K562 (cell line): ENCODE data around the gene GOLPH3. TPM values are rescaled to one million over a fixed set of nuclear protein-coding genes. Genes with fewer than 3 reads are reported as not detected.

Source experiments
- CC2D1A ChIP-seq: fragments of 450-650 bp; IDR thresholded peaks from 2 replicates; pipeline ENCODE4 v1.6.1; 2017; ENCODE audit warnings: mild to moderate bottlenecking
- COPS2 ChIP-seq: fragments of 450-650 bp; conservative IDR thresholded peaks from 2 replicates; pipeline ENCODE4 v1.6.1; 2016; ENCODE audit warnings: mild to moderate bottlenecking, moderate library complexity
- CSDE1 ChIP-seq, 2 experiments: fragments of 450-650 bp; IDR thresholded peaks; 2 replicates each; pipeline ENCODE4 v1.6.1; 2016; ENCODE audit warnings: mild to moderate bottlenecking in 1 of 2
- ETV1 ChIP-seq: fragments of 450-650 bp; conservative IDR thresholded peaks from 2 replicates; pipeline ENCODE4 v1.6.1; 2016; ENCODE audit warnings: missing genetic modification characterization, control low read depth, low read depth, missing compliant biosample characterization
- FIP1L1 ChIP-seq: fragments of 200-400 bp; formaldehyde crosslinking; IDR thresholded peaks from 2 replicates; pipeline ENCODE4 v1.6.1; 2018; ENCODE audit warnings: mild to moderate bottlenecking, low read depth, low read length; ENCODE audit not compliant: poor library complexity, severe bottlenecking
- GTF2E2 ChIP-seq: fragments of 200-800 bp; sonication (Bioruptor generic); IDR thresholded peaks from 2 replicates; pipeline ENCODE4 v1.6.1; 2016; ENCODE audit warnings: missing genetic modification characterization, missing compliant biosample characterization
- MAFF ChIP-seq: IDR thresholded peaks from 2 replicates; pipeline ENCODE4 v1.6.1; 2012; ENCODE audit warnings: low read length, improper control_type of control experiment
- PRMT5 ChIP-seq: sonication (generic); formaldehyde crosslinking; IDR thresholded peaks from 2 replicates; pipeline ENCODE4 v1.5.0; 2020; ENCODE audit warnings: missing genetic modification reagents
- RAD21 ChIP-seq, 2 experiments: fragments of 250-450 bp in 1 of 2; fragments of 450-650 bp in 1 of 2; sonication (Bioruptor Pico) in 1 of 2; formaldehyde crosslinking in 1 of 2; IDR thresholded peaks in 1 of 2; conservative IDR thresholded peaks in 1 of 2; 2 replicates each; pipeline versions ENCODE4 v1.4.0 to v1.8.0; 2020 to 2022; ENCODE audit warnings: mild to moderate bottlenecking in 2 of 2, moderate library complexity in 1 of 2
- RBM14 ChIP-seq: fragments of 200-400 bp; formaldehyde crosslinking; IDR thresholded peaks from 2 replicates; pipeline ENCODE4 v1.6.1; 2018; ENCODE audit warnings: low read depth, mild to moderate bottlenecking, low read length, moderate library complexity, borderline replicate concordance; ENCODE audit not compliant: insufficient read depth
- ZNF311 ChIP-seq: fragments of 250-450 bp; sonication (Bioruptor Pico); IDR thresholded peaks from 2 replicates; pipeline ENCODE4 v1.4.0; 2020; ENCODE audit warnings: mild to moderate bottlenecking, moderate library complexity
- ZNF316 ChIP-seq: fragments of 450-650 bp; IDR thresholded peaks from 2 replicates; pipeline ENCODE4 v1.6.1; 2016
- polyA plus RNA-seq, 8 experiments: library from polyadenylated mRNA; depleted of rRNA in 4 of 8; stranded (reverse) in 5 of 8; unstranded in 3 of 8; fragments of >200 nt; fragmentation: Nextera tagmentation in 2 of 8; fragmentation: Illumina TruSeq in 1 of 8; extraction: Ambion mirVana in 2 of 8; extraction: Trizol in 1 of 8; gene quantifications; 2 replicates each; pipeline versions ENCODE4 v1.2.1 to v1.2.3, GENCODE V29; 2011 to 2014; ENCODE audit warnings: inconsistent platforms in 1 of 8, missing spikeins in 1 of 8
- total RNA-seq, 7 experiments: library from RNA; depleted of rRNA in 6 of 7; stranded (reverse); fragments of >200 nt in 6 of 7; fragmentation: Illumina TruSeq in 2 of 7; extraction: Trizol in 2 of 7; gene quantifications; 2 replicates each; pipeline versions ENCODE4 v1.2.1 to v1.2.3, GENCODE V29; 2011 to 2021; ENCODE audit warnings: low replicate concordance in 1 of 7
- TF ChIP-seq, protein P1 (sequence below): sonication (generic); formaldehyde crosslinking; IDR thresholded peaks from 2 replicates; pipeline ENCODE4 v1.5.0; 2020; ENCODE audit warnings: missing genetic modification reagents
- TF ChIP-seq, protein P2 (sequence below): fragments of 200-800 bp; sonication (Bioruptor generic); IDR thresholded peaks from 2 replicates; pipeline ENCODE4 v1.6.1; 2016; ENCODE audit warnings: missing genetic modification characterization, missing compliant biosample characterization
- TF ChIP-seq, protein P3 (sequence below): fragments of 450-650 bp; formaldehyde crosslinking; IDR thresholded peaks from 2 replicates; pipeline ENCODE4 v1.4.0; 2020; ENCODE audit warnings: mild to moderate bottlenecking, moderate library complexity
- TF ChIP-seq, protein P4 (sequence below): IDR thresholded peaks from 3 replicates; pipeline ENCODE4 v1.6.1; 2011; ENCODE audit warnings: borderline replicate concordance, mild to moderate bottlenecking, moderate library complexity; ENCODE audit not compliant: insufficient read length; ENCODE audit errors: extremely low read depth

The GOLPH3 gene
- total and polyA plus RNA-seq, 9 of the 15 experiments (the other 6 are each of a cell fraction or from before 2014, with no cell fraction given), result 18.8 to 94.6 (median 55.1) TPM

DNA sequence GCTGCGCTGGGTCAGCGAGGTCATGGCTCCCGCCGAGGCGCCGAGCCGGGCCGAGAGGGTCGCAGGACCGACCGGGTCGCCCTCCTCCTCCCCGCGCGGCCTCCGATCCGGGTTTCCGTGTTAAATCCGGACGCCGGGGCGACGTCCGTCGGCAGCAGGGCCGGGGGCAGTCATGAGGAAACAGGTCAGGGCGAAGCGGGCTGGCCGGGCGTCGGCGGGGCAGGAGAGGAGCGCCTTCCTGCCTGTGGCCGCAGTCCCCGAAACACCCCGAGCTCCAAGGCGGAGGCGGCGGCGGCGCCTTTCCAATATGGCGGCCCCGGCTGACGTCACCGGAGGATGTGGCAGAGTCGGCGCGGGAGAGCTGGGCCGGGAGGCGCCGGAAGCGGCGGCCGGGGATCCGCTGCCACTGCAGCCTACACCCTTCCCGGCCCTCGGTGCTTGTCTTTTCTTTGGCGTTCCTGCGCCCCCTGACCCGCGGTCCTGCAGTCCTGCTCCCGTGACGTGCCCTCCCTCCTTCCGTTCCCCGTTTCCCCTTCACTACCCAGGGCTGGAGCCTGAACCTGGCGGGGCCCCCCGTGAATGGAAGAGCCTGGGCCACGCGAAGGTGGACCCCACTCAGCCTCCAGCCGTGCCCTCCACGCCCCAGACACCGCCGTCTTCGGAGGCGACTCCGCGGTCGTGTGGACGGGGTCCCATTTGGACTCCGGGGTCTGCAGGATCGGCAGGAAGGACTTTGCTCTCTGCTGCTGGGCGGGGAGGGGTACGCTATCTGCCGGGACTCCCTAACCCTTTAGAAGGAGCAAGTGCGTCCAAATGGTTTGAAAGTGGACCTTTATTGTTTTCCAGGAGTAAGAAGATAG lies at the start of gene GOLPH3 (continued):
- TF ChIP-seq, protein P1, sequence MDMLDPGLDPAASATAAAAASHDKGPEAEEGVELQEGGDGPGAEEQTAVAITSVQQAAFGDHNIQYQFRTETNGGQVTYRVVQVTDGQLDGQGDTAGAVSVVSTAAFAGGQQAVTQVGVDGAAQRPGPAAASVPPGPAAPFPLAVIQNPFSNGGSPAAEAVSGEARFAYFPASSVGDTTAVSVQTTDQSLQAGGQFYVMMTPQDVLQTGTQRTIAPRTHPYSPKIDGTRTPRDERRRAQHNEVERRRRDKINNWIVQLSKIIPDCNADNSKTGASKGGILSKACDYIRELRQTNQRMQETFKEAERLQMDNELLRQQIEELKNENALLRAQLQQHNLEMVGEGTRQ (CRISPR knock-in tag), result no peak; the same call in 1 of the 2 replicates
- TF ChIP-seq, protein P2, sequence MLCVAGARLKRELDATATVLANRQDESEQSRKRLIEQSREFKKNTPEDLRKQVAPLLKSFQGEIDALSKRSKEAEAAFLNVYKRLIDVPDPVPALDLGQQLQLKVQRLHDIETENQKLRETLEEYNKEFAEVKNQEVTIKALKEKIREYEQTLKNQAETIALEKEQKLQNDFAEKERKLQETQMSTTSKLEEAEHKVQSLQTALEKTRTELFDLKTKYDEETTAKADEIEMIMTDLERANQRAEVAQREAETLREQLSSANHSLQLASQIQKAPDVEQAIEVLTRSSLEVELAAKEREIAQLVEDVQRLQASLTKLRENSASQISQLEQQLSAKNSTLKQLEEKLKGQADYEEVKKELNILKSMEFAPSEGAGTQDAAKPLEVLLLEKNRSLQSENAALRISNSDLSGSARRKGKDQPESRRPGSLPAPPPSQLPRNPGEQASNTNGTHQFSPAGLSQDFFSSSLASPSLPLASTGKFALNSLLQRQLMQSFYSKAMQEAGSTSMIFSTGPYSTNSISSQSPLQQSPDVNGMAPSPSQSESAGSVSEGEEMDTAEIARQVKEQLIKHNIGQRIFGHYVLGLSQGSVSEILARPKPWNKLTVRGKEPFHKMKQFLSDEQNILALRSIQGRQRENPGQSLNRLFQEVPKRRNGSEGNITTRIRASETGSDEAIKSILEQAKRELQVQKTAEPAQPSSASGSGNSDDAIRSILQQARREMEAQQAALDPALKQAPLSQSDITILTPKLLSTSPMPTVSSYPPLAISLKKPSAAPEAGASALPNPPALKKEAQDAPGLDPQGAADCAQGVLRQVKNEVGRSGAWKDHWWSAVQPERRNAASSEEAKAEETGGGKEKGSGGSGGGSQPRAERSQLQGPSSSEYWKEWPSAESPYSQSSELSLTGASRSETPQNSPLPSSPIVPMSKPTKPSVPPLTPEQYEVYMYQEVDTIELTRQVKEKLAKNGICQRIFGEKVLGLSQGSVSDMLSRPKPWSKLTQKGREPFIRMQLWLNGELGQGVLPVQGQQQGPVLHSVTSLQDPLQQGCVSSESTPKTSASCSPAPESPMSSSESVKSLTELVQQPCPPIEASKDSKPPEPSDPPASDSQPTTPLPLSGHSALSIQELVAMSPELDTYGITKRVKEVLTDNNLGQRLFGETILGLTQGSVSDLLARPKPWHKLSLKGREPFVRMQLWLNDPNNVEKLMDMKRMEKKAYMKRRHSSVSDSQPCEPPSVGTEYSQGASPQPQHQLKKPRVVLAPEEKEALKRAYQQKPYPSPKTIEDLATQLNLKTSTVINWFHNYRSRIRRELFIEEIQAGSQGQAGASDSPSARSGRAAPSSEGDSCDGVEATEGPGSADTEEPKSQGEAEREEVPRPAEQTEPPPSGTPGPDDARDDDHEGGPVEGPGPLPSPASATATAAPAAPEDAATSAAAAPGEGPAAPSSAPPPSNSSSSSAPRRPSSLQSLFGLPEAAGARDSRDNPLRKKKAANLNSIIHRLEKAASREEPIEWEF (CRISPR knock-in tag), result no peak
- TF ChIP-seq MAFF, result no peak
- TF ChIP-seq RAD21 (CRISPR knock-in tag; conservative IDR thresholded peaks at IDR 0.05 in 1 of 2, IDR thresholded peaks at IDR 0.05 in 1 of 2), result peak in 1 of 2 experiments; percentile 14; a peak in 2 of 4 replicates
- TF ChIP-seq, protein P3, sequence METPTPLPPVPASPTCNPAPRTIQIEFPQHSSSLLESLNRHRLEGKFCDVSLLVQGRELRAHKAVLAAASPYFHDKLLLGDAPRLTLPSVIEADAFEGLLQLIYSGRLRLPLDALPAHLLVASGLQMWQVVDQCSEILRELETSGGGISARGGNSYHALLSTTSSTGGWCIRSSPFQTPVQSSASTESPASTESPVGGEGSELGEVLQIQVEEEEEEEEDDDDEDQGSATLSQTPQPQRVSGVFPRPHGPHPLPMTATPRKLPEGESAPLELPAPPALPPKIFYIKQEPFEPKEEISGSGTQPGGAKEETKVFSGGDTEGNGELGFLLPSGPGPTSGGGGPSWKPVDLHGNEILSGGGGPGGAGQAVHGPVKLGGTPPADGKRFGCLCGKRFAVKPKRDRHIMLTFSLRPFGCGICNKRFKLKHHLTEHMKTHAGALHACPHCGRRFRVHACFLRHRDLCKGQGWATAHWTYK (CRISPR knock-in tag), result peak; percentile 81
- peak; percentile 97; the same call in 1 of the 2 replicates for TF ChIP-seq GTF2E2 (tag)
- TF ChIP-seq, protein P4, sequence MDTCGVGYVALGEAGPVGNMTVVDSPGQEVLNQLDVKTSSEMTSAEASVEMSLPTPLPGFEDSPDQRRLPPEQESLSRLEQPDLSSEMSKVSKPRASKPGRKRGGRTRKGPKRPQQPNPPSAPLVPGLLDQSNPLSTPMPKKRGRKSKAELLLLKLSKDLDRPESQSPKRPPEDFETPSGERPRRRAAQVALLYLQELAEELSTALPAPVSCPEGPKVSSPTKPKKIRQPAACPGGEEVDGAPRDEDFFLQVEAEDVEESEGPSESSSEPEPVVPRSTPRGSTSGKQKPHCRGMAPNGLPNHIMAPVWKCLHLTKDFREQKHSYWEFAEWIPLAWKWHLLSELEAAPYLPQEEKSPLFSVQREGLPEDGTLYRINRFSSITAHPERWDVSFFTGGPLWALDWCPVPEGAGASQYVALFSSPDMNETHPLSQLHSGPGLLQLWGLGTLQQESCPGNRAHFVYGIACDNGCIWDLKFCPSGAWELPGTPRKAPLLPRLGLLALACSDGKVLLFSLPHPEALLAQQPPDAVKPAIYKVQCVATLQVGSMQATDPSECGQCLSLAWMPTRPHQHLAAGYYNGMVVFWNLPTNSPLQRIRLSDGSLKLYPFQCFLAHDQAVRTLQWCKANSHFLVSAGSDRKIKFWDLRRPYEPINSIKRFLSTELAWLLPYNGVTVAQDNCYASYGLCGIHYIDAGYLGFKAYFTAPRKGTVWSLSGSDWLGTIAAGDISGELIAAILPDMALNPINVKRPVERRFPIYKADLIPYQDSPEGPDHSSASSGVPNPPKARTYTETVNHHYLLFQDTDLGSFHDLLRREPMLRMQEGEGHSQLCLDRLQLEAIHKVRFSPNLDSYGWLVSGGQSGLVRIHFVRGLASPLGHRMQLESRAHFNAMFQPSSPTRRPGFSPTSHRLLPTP, result no peak
- TF ChIP-seq RBM14, result no peak
- TF ChIP-seq FIP1L1, result peak; percentile 90
- peak in 1 of 2 experiments; percentile 64; a peak in 1 of 4 replicates for TF ChIP-seq CSDE1 (IDR thresholded peaks at IDR 0.05)
- no peak for TF ChIP-seq ZNF311 (CRISPR knock-in tag)
- TF ChIP-seq COPS2, result no peak
- no peak for TF ChIP-seq PRMT5
- TF ChIP-seq ETV1 (tag), result peak; percentile 99
- TF ChIP-seq CC2D1A, result no peak
- no peak; the same call in 1 of the 2 replicates for TF ChIP-seq ZNF316
